Measurements from ENCODE around the gene PLEKHM1.
"Not testable (repeated sequence)": the region's sequence is repeated elsewhere in the genome, so short reads cannot be mapped to it uniquely, and the experiment has no call there.

PLEKHM1 gene

DNA sequence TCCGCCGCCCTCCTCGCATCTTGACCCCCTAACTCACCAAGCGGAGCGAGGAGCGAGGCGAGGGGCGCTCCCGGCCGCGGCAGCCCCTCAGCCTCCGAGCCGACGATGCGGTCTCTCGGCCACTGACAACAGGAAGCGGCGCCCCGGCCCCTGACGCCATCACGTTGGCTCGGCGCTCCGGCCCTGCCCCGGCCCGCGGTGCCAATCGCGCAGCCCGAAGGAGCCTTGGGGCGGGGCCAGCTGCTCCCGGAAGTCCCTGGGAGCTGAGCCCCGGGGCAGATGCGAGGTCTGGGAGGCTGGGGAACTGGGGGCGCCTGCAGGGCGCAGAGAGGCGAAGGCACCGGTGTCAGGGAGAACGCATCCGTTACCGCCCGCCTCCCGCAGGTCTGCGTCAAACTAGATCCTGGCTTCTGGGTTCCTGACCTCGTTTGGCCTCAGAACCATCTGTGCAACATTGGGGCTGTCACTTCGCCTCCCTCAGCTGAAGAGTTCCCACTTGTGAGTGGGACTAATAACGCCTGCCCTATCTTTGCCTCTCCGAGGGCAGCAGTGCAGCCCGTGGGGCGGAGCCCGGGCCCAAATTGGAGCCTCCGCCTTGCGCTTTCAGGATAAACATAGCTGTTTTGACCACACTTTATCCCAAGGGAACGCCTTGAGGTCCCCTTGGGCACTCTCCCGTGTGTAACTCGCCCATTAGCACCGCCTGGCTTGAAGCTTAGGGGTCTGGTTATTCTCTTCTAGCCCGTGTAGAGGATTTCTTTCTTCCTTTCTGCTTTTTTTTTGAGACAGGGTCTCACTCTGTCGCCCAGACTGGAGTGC lies at the start of gene PLEKHM1:
TSS of gene PLEKHM1 (minus strand) at position 107 of the 819 bp plus-strand sequence. CDS start 8,237 bp downstream, outside the sequence.
- H3K4me3 Mint-ChIP-seq = peak within 1 kb of the TSS; percentile 92 to 94 (median 93)
- not testable (repeated sequence) for H3K9me3 Mint-ChIP-seq

DNA sequence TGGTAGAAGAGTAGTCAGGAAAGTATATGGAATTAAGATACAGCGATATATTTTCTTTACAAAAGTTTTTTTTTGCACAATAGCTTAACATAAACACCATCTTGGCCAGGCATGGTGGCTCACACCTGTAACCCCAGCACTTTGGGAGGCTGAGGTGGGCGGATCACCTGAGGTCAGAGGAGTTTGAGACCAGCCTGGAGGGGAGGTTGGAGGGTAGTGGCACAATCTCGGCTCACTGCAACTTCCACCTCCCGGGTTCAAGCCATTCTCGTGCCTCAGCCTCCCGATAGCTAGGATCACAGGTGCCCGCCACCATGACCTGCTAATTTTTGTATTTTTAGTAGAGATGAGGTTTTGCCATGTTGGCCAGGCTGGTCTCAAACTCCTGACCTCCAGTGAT lies 47.6 kb upstream of the PLEKHM1 start:
- H3K4me3 Mint-ChIP-seq; H3K27me3 Mint-ChIP-seq (ENCODE audit: low read depth); H3K4me1 Mint-ChIP-seq; H3K9me3 Mint-ChIP-seq; H3K27ac Mint-ChIP-seq; H3K36me3 Mint-ChIP-seq (ENCODE audit: low read depth): not testable (repeated sequence)

More for the DNA sequence above, at the start of gene PLEKHM1:
- H3K4me1 Mint-ChIP-seq; H3K36me3 Mint-ChIP-seq (ENCODE audit: low read depth); H3K27me3 Mint-ChIP-seq (ENCODE audit: low read depth): not testable (repeated sequence)
- H3K27ac Mint-ChIP-seq = peak within 1 kb of the TSS in 2 of 3 experiments; percentile 24 to 85

DNA sequence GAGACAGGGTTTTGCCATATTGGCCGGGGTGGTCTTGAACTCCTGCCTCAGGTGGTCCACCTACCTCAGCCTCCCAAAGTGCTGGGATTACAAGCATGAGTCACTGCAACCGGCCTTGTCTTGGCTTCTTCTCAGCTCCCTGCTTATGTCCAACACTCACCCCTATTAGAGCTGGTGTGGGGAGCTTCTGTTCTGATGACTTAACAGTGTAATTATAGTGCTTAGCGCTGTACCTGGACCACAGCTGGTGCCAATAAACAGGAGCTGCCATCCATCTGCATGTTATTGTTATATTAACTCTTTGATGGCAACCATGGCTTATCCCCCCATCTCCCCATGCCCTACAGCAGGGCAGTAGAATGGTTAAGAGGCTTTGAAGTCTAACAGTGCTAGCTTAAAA lies 15.6 kb upstream of the PLEKHM1 start:
- not testable (repeated sequence) for H3K27ac Mint-ChIP-seq; H3K9me3 Mint-ChIP-seq; H3K36me3 Mint-ChIP-seq (ENCODE audit: low read depth); H3K27me3 Mint-ChIP-seq (ENCODE audit: low read depth); H3K4me1 Mint-ChIP-seq; H3K4me3 Mint-ChIP-seq

DNA sequence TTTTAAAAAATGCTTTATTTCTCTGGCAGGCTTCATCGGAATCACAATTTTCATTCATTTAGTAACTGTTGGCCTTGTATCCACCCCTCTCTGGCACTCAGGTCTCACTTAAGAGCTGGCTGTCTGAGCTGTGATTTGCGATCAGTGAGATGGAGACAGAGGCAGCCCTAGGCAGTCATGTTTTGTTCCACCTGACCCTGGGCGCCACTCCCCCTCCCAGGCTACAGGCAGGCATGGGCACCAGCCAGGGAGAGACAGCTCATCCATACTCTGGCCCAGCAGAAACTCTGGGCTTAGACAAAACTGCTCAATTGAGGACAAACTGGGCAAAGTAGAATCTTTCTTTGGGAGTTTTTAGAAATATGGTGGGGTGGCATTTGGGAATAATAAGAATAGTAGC lies 14.7 kb upstream of the PLEKHM1 start:
- not testable (repeated sequence) for H3K27me3 Mint-ChIP-seq (ENCODE audit: low read depth); H3K4me3 Mint-ChIP-seq; H3K9me3 Mint-ChIP-seq

DNA sequence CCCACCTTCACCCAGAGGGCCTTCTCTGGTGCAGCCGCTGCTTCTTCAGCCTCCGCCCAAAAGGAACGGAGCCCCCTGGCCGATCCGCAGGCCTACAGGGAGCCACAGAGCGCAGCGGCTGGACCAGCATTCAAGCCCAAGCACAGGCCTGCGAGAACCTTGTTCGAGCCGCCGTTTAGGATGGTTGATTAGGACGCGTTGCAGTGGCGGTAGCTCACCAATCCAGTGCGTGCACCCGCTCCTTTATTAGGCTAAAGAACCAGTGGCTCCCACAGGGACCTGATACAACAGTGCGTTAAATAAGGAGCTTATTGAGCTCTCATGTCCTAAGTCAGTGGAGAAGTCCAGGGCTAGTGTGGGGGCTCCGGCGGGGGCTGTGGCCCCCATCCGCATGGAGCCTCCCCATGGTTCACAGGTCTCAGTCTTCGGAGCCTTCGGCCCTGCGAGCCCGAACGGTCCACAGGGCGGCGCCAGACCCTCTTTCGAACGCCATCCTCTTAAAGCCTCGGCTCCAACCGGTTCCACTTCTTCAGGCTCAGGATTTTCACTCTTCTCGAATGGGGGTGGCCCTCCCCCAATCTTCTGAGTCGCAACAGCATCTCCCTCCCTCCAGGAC lies 10.7 kb upstream of the PLEKHM1 start:
- H3K4me1 Mint-ChIP-seq; H3K27me3 Mint-ChIP-seq (ENCODE audit: low read depth); H3K9me3 Mint-ChIP-seq; H3K36me3 Mint-ChIP-seq (ENCODE audit: low read depth); H3K27ac Mint-ChIP-seq; H3K4me3 Mint-ChIP-seq: not testable (repeated sequence)

More for the DNA sequence above, 14.7 kb upstream of the PLEKHM1 start:
- not testable (repeated sequence) for H3K27ac Mint-ChIP-seq; H3K4me1 Mint-ChIP-seq; H3K36me3 Mint-ChIP-seq (ENCODE audit: low read depth)

DNA sequence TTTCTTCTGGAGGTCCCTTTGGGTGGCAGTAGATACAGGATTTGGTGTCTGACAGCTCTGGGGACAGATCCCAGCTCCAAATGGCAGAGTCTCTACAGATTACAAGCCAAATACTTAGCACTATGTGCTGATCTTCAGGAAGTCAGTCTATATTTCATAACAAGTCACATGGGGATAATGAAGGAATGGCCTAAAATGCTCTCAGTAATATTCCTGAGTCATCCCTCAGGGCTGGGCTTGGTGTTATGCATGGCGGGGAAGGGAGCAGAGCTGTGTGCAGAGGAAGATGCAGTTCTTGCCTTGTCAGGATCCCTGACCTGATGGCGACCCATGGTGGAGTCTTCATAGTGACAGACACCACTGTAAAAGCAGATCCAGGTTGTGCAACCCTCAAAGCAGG lies 10.0 kb upstream of the PLEKHM1 start:
- not testable (repeated sequence) for H3K9me3 Mint-ChIP-seq; H3K36me3 Mint-ChIP-seq (ENCODE audit: low read depth); H3K4me1 Mint-ChIP-seq; H3K27ac Mint-ChIP-seq; H3K4me3 Mint-ChIP-seq; H3K27me3 Mint-ChIP-seq (ENCODE audit: low read depth)

DNA sequence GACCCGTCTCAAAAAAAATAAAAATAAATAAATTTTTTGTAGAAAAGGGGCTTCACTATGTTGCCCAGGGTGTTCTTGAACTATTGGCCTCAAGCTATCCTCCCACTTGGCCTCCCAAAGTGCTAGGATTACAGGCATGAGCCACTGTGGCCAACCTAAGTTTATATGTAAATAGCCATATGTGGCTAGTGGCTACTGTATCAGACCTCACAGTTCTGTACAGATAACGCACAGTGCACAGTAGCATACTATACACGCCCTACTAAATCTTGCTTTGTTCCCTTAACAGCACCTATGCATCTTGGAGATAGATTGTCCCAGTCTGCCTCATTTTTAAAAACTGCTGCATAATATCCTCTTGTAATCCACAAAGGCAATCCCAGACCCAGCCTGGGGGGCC lies 8.7 kb upstream of the PLEKHM1 start:
- H3K9me3 Mint-ChIP-seq; H3K4me3 Mint-ChIP-seq; H3K4me1 Mint-ChIP-seq; H3K27me3 Mint-ChIP-seq (ENCODE audit: low read depth); H3K36me3 Mint-ChIP-seq (ENCODE audit: low read depth); H3K27ac Mint-ChIP-seq: not testable (repeated sequence)

DNA sequence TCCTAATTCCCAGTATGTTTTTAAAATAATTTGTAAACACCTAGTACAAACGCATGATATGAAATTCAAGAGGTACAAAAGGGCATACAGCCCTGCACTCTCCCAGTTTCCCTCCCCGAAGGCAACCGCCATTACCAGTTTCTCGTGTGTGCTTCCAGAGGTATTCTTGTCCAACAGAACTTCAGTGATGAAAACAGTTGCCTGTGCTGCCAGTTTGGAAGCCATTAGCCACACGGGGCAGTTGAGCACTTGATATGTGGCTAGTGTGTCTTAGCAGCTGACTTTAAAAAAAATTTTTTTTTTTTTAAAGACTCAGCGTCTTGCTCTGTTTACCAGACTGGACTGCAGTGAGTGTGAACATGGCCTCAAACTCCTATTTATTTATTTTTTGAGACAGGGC lies 7.9 kb upstream of the PLEKHM1 start:
- not testable (repeated sequence) for H3K27ac Mint-ChIP-seq; H3K36me3 Mint-ChIP-seq (ENCODE audit: low read depth); H3K27me3 Mint-ChIP-seq (ENCODE audit: low read depth); H3K4me3 Mint-ChIP-seq; H3K9me3 Mint-ChIP-seq; H3K4me1 Mint-ChIP-seq

DNA sequence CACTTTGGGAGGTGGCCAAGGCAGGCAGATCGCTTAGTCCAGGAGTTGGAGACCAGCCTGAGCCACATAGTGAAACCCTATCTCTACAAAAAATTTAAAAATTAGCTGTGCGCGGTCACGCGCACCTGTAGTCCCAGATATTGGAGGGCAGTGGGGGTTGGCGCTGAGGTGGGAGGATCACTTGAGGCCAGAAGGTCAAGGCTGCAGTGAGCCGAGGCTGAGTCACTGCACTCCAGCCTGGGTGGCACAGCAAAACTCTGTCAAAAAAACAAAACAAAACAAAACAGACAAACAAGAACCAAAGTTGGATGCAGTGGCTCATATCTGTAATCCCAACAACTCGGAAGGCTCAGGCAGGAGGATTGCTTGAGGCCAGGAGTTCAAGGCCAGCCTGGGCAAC lies 6.9 kb upstream of the PLEKHM1 start:
- H3K9me3 Mint-ChIP-seq; H3K27me3 Mint-ChIP-seq (ENCODE audit: low read depth); H3K4me3 Mint-ChIP-seq; H3K4me1 Mint-ChIP-seq; H3K36me3 Mint-ChIP-seq (ENCODE audit: low read depth); H3K27ac Mint-ChIP-seq: not testable (repeated sequence)

DNA sequence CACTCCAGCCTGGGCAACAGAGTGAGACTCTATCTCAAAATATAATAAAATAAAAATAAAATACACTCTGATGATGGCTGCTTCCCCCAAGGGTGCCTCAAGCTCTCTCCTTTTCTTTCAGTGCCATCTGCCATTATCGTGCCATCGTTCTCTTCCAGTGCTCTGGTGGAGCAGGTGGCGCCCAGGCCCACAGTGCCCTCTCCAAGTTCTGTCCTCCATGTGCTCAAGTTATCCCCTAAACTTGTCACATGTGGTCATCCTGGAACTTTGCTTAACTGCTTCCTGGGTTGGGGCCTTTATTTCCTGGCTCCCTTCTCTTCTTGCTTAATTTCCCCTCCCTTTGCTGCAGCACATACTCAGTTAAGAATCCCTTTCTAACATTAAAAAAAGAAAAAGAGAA lies 6.0 kb upstream of the PLEKHM1 start:
- not testable (repeated sequence) for H3K9me3 Mint-ChIP-seq; H3K27ac Mint-ChIP-seq; H3K27me3 Mint-ChIP-seq (ENCODE audit: low read depth); H3K36me3 Mint-ChIP-seq (ENCODE audit: low read depth); H3K4me3 Mint-ChIP-seq; H3K4me1 Mint-ChIP-seq

DNA sequence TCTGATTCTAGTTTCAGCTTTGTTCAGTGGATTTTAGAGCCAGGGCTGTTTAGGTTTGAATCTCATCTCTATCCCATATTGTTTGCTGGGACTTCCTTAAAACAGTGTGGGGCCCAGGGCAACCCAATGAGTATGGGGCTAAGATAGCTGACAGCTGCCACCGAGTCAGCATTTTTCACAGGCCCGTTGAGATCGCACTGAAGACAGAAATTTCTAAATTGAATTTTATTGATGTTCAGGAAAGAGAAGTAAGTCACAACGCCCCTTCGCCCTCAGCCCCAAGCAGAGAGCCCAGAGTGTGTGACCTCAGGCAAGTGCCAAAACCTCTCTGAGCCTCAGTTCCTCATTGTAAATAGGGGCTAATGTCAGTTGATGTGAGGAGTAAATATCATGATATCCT lies 4.0 kb upstream of the PLEKHM1 start:
- H3K27me3 Mint-ChIP-seq (ENCODE audit: low read depth); H3K4me3 Mint-ChIP-seq; H3K36me3 Mint-ChIP-seq (ENCODE audit: low read depth); H3K4me1 Mint-ChIP-seq; H3K9me3 Mint-ChIP-seq; H3K27ac Mint-ChIP-seq: not testable (repeated sequence)

DNA sequence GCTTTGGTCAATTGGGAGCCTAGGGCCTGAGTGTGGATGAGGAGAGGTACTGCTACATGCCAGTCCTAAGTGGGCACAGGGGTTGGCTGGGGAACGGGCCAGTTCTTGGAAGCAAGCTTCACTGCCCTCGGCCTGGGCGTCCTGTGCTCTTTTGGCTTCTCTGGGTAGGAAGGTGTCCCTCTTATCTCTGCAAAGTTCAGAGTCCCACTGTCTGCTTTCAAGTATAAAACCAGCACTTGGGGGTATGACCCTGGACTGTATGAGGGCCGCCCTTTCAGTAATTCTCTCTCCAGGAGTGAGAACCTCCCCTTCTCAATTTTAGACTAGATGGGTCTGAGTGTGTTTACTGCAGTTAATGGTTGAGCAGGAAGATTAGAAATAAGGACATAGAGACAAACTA lies 1.6 kb upstream of the PLEKHM1 start:
- H3K9me3 Mint-ChIP-seq; H3K27ac Mint-ChIP-seq; H3K36me3 Mint-ChIP-seq (ENCODE audit: low read depth); H3K27me3 Mint-ChIP-seq (ENCODE audit: low read depth); H3K4me1 Mint-ChIP-seq: not testable (repeated sequence)
- peak overlapping the region in 1 of 3 experiments; percentile 40 for H3K4me3 Mint-ChIP-seq

DNA sequence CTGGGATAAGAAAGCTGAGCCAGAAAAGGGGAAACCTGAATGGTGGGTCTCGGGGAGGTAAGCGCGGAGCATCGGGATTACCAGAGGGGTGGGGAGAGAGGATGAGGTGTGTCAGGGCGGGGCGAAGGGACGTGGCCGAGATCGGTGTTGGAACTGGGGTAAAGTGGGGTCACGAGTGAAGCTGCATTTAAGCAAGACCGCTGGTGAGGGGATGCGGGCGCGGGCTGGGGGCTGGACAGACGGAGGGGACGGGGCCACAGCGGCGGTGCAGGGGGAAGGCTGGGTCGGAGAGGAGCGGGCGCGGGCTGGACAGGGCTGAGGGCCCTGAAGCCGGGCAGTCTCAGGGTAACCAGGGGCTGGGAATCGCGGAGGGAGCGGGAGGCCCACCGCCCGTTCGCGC lies 323 bp downstream of the PLEKHM1 start:
- not testable (repeated sequence) for H3K36me3 Mint-ChIP-seq (ENCODE audit: low read depth); H3K27me3 Mint-ChIP-seq (ENCODE audit: low read depth); H3K4me1 Mint-ChIP-seq; H3K9me3 Mint-ChIP-seq
- Mint-ChIP-seq H3K27ac (peak overlapping the region in 2 of 3 experiments; percentile 24 to 85), H3K4me3 (peak overlapping the region; percentile 88 to 93 (median 92))

DNA sequence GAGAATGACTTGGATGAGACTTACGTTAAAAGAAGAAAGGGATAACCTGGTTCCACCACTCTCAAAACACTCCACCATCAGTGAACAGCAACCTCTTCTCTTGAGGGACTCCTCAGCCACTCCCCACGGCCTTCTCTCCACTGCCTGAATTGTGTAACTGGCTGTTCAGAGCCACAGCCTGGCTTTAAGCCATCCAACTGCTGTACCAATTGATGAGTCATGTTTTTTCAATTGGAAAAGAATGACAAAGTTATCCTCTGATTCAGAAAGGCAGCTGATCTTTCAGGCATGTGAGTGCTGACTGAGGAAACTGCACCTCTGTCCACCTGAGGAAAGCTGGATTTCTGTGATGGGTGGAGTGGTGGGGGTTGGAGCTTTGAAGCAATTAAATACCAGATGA lies 2.8 kb downstream of the PLEKHM1 start:
- not testable (repeated sequence) for H3K27ac Mint-ChIP-seq; H3K36me3 Mint-ChIP-seq (ENCODE audit: low read depth); H3K4me1 Mint-ChIP-seq; H3K9me3 Mint-ChIP-seq; H3K27me3 Mint-ChIP-seq (ENCODE audit: low read depth)
- H3K4me3 Mint-ChIP-seq = peak overlapping the region; percentile 47 to 78 (median 74)

DNA sequence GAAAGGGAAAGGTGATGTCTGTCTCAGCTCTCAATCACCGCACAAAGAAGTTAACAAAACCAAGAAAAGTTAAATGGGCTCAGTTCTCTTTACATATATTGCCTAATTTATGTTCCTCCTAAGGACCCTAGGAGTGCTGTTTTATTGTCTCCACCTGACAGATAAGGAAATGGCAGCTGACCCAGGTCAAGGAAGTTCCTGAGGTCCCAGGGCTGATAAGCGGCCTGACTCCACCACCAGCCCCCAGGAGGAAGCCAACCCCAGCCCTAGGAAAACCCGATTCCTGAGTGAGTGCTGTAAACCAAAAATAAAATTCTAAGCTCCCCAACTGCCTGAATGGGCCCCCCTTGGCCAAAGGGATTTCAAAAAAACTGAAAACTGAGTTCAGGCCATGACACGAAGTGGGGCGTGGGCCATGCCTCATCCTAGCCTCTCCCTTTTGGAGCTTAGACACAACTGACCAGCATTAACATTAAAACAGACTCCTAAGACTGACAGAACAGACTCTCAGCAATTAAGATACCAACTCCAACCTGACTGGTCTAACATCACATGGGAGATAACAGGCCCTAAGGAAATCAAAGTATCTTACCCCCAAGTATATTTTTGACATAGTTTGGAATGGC lies 6.8 kb downstream of the PLEKHM1 start:
- H3K4me3 Mint-ChIP-seq; H3K27ac Mint-ChIP-seq; H3K27me3 Mint-ChIP-seq (ENCODE audit: low read depth); H3K9me3 Mint-ChIP-seq; H3K36me3 Mint-ChIP-seq (ENCODE audit: low read depth): not testable (repeated sequence)
- H3K4me1 Mint-ChIP-seq = peaks cover 12% of the 10 kb centered on the region

Data from nephron (organoid).